H9 (cell line): ENCODE measurements around the gene MTHFD1L. TPM values are rescaled to one million over a fixed set of nuclear protein-coding genes. Genes with fewer than 3 reads are reported as not detected.
A peak's percentile ranks its signal among the peaks of the same experiment; 100 is the strongest.

Source experiments
- DNase-seq: peaks from one replicate; pipeline ENCODE4 v3.0.0-alpha.2; 2017
- H2AFZ ChIP-seq: one replicate; pipeline ENCODE4 v1.6.1; 2013; ENCODE audit warnings: mild to moderate bottlenecking, low read length, control low read depth, moderate library complexity
- H2AK5ac ChIP-seq: 2 replicates; pipeline ENCODE4 v1.6.1; 2013; ENCODE audit warnings: low read length, control low read depth, mixed read lengths; ENCODE audit not compliant: insufficient read length
- H2BK120ac ChIP-seq: one replicate; pipeline ENCODE4 v1.6.1; 2013; ENCODE audit warnings: low read depth, mild to moderate bottlenecking, low read length, control low read depth, inconsistent platforms; ENCODE audit not compliant: poor library complexity, severe bottlenecking
- H2BK12ac ChIP-seq: 2 replicates; pipeline ENCODE4 v1.6.1; 2013; ENCODE audit warnings: low read length, control low read depth, mixed read lengths, low read depth; ENCODE audit not compliant: insufficient read length
- H2BK15ac ChIP-seq: 2 replicates; pipeline ENCODE4 v1.6.1; 2013; ENCODE audit warnings: low read depth, low read length, control low read depth
- H2BK20ac ChIP-seq: one replicate; pipeline ENCODE4 v1.6.1; 2013; ENCODE audit warnings: low read depth, mild to moderate bottlenecking, low read length, control low read depth, inconsistent platforms; ENCODE audit not compliant: poor library complexity, severe bottlenecking
- H2BK5ac ChIP-seq: 2 replicates; pipeline ENCODE4 v1.6.1; 2013; ENCODE audit warnings: low read length, control low read depth, mixed read lengths; ENCODE audit not compliant: insufficient read length
- H3K14ac ChIP-seq: 2 replicates; pipeline ENCODE4 v1.6.1; 2013; ENCODE audit warnings: low read length, control low read depth; ENCODE audit not compliant: insufficient read depth
- H3K18ac ChIP-seq: 2 replicates; pipeline ENCODE4 v1.6.1; 2013; ENCODE audit warnings: low read depth, mild to moderate bottlenecking, mixed read lengths, low read length, control low read depth; ENCODE audit not compliant: insufficient read length
- H3K23ac ChIP-seq: 2 replicates; pipeline ENCODE4 v1.6.1; 2013; ENCODE audit warnings: low read length, control low read depth, mixed read lengths, low read depth; ENCODE audit not compliant: insufficient read length
- H3K23me2 ChIP-seq: 2 replicates; pipeline ENCODE4 v1.6.1; 2013; ENCODE audit warnings: low read depth, mild to moderate bottlenecking, mixed read lengths, low read length, control low read depth; ENCODE audit not compliant: insufficient read length, poor library complexity, severe bottlenecking
- H3K27ac ChIP-seq: 2 replicates; pipeline ENCODE4 v1.5.1; 2013; ENCODE audit warnings: low read length, control low read depth, mixed read lengths, low read depth; ENCODE audit not compliant: insufficient read length
- H3K27me3 ChIP-seq: 2 replicates; pipeline ENCODE4 v1.6.1; 2013; ENCODE audit warnings: low read length, control low read depth, inconsistent platforms; ENCODE audit not compliant: insufficient read depth
- H3K4ac ChIP-seq: 2 replicates; pipeline ENCODE4 v1.6.1; 2013; ENCODE audit warnings: low read depth, mild to moderate bottlenecking, control low read depth, inconsistent platforms, low read length, moderate library complexity
- H3K4me1 ChIP-seq: 2 replicates; pipeline ENCODE4 v1.6.1; 2013; ENCODE audit warnings: low read length, control low read depth, inconsistent platforms; ENCODE audit not compliant: insufficient read depth
- H3K4me2 ChIP-seq: 2 replicates; pipeline ENCODE4 v1.6.1; 2013; ENCODE audit warnings: low read length, control low read depth, mixed read lengths; ENCODE audit not compliant: insufficient read length, insufficient read depth
- H3K56ac ChIP-seq: 2 replicates; pipeline ENCODE4 v1.6.1; 2013; ENCODE audit warnings: low read depth, mild to moderate bottlenecking, mixed read lengths, low read length, control low read depth; ENCODE audit not compliant: insufficient read length
- H3K79me1 ChIP-seq: 2 replicates; pipeline ENCODE4 v1.6.1; 2013; ENCODE audit warnings: low read depth, mild to moderate bottlenecking, moderate library complexity, low read length, control low read depth, inconsistent platforms; ENCODE audit not compliant: insufficient read depth, poor library complexity, severe bottlenecking
- H3K79me2 ChIP-seq: 2 replicates; pipeline ENCODE4 v1.6.1; 2013; ENCODE audit warnings: low read length, control low read depth, inconsistent platforms; ENCODE audit not compliant: insufficient read depth
- H3K9ac ChIP-seq: 2 replicates; pipeline ENCODE4 v1.6.1; 2013; ENCODE audit warnings: low read length, control low read depth, mixed read lengths; ENCODE audit not compliant: insufficient read length; ENCODE audit errors: extremely low read depth
- H3K9me3 ChIP-seq: one replicate; pipeline ENCODE4 v1.6.1; 2013; ENCODE audit warnings: low read depth, low read length, inconsistent platforms; ENCODE audit not compliant: control insufficient read depth
- H3T11ph ChIP-seq: one replicate; pipeline ENCODE4 v1.6.1; 2013; ENCODE audit warnings: mild to moderate bottlenecking, low read length, control low read depth, inconsistent platforms
- H4K20me1 ChIP-seq: one replicate; pipeline ENCODE4 v1.6.1; 2013; ENCODE audit not compliant: control insufficient read depth, insufficient read length, insufficient read depth
- H4K5ac ChIP-seq: 2 replicates; pipeline ENCODE4 v1.6.1; 2013; ENCODE audit warnings: low read depth, mild to moderate bottlenecking, mixed read lengths, low read length, control low read depth; ENCODE audit not compliant: insufficient read length
- H4K8ac ChIP-seq: replicated peaks from 2 replicates; pipeline ENCODE4 v1.6.1; 2013; ENCODE audit warnings: low read length, control low read depth, mixed read lengths, low read depth; ENCODE audit not compliant: insufficient read length
- H4K91ac ChIP-seq: 2 replicates; pipeline ENCODE4 v1.6.1; 2013; ENCODE audit warnings: low read depth, mild to moderate bottlenecking, moderate library complexity, mixed read lengths, low read length, control low read depth; ENCODE audit not compliant: insufficient read length
- H3K27ac Mint-ChIP-seq, 3 experiments: 2 replicates in 2 of 3; 3 replicates in 1 of 3; pipeline ENCODE4 v1.8.0; 2020 to 2021; ENCODE audit warnings: mixed read lengths in 3 of 3, mild to moderate bottlenecking in 1 of 3, moderate library complexity in 1 of 3
- H3K27me3 Mint-ChIP-seq: 2 replicates; pipeline ENCODE4 v1.8.0; 2021; ENCODE audit warnings: low read depth, mild to moderate bottlenecking, moderate library complexity, mixed read lengths
- H3K36me3 Mint-ChIP-seq, 3 experiments: 2 replicates in 2 of 3; 3 replicates in 1 of 3; pipeline ENCODE4 v1.8.0; 2020 to 2021; ENCODE audit warnings: low read depth in 3 of 3, mixed read lengths in 3 of 3; ENCODE audit not compliant: insufficient read depth in 1 of 3
- H3K4me1 Mint-ChIP-seq, 2 experiments: 2 replicates each; pipeline ENCODE4 v1.8.0; 2020; ENCODE audit warnings: mixed read lengths in 2 of 2
- H3K4me3 Mint-ChIP-seq, 2 experiments: 2 replicates in 1 of 2; 3 replicates in 1 of 2; pipeline ENCODE4 v1.8.0; 2020 to 2021; ENCODE audit warnings: mild to moderate bottlenecking in 2 of 2, mixed read lengths in 2 of 2, moderate library complexity in 1 of 2
- H3K9me3 Mint-ChIP-seq, 2 experiments: 2 replicates in 1 of 2; 3 replicates in 1 of 2; pipeline ENCODE4 v1.8.0; 2020; ENCODE audit warnings: mild to moderate bottlenecking in 2 of 2, mixed read lengths in 2 of 2, moderate library complexity in 1 of 2
- WGBS: extraction: QIAGEN DNeasy Blood & Tissue Kit; methylation state at CpG from one replicate; pipeline ENCODE4 v1.1.7; 2013; ENCODE audit warnings: missing lambda C conversion rate, low lambda C conversion rate, mixed read lengths; ENCODE audit not compliant: insufficient read length; ENCODE audit errors: extremely low coverage; 5-methylcytosine and 5-hydroxymethylcytosine counted together
- total RNA-seq: library from RNA; stranded (reverse); gene quantifications from 2 replicates; pipeline ENCODE4 v1.2.1, GENCODE V29; 2021
- TF ChIP-seq, protein P1 (sequence below): fragments of 200-600 bp; sonication (generic); conservative IDR thresholded peaks from 3 replicates; pipeline ENCODE4 v1.8.0; 2021; ENCODE audit warnings: antibody characterized with exemption, mild to moderate bottlenecking

MTHFD1L gene
- total RNA-seq, 1 experiment from 2014 or later = 90.2 TPM

DNA sequence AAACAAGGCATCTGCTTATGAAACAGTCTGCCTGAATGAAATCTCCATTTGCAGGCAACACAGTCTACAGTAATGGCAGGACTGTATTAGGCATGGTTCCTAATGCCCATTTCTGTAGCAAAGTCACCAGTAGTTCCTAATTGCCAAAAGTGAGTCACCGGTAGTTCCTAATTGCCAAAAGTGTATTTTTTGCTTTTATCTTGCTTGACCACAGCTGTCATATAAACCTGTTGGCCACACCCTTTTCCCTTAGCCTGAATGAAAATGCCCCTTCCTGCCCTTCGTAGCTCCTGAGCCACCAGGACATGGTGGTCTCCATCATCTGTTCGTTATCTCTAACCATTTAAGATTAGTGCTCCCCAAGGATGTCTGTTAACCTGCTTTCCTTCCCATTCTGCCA, 34.5 kb downstream of the MTHFD1L start:
- Histone ChIP-seq H2AK5ac (no peak overlapping the region), H2BK15ac (no peak overlapping the region), H4K20me1 (no peaks in the 10 kb centered on the region), H3K27ac (no peak overlapping the region), H3K27me3 (no peaks in the 10 kb centered on the region), H3K9ac (no peak overlapping the region), H3K18ac (no peak overlapping the region), H3K79me2 (no peaks in the 10 kb centered on the region), H2BK12ac (no peak overlapping the region), H4K8ac (no peak overlapping the region), H3K56ac (no peak overlapping the region), H3K14ac (no peak overlapping the region), H3K4ac (no peak overlapping the region), H2BK120ac (no peak overlapping the region), H2AFZ (no peak overlapping the region), H3K4me1 (no peaks in the 10 kb centered on the region), H2BK20ac (no peak overlapping the region), H3K23ac (no peak overlapping the region), H3K23me2 (peaks cover under 1% of the 10 kb centered on the region), H3K4me2 (no peak overlapping the region), H4K91ac (no peak overlapping the region), H2BK5ac (no peak overlapping the region), H3K9me3 (no peaks in the 10 kb centered on the region), H3T11ph (no peak overlapping the region), H4K5ac (no peak overlapping the region), H3K79me1 (no peaks in the 10 kb centered on the region)
- Mint-ChIP-seq H3K27me3 (no peaks in the 10 kb centered on the region), H3K36me3 (peaks cover 19 to 42% (median 31%) of the 10 kb centered on the region in 3 experiments), H3K27ac (peak overlapping the region in 2 of 3 experiments; percentile 30 to 92; a peak in 3 of 7 replicates), H3K9me3 (no peaks in the 10 kb centered on the region), H3K4me3 (no peak overlapping the region), H3K4me1 (peaks cover 2 to 9% of the 10 kb centered on the region in 2 experiments)
- DNase-seq = no peak
- TF ChIP-seq, protein P1, sequence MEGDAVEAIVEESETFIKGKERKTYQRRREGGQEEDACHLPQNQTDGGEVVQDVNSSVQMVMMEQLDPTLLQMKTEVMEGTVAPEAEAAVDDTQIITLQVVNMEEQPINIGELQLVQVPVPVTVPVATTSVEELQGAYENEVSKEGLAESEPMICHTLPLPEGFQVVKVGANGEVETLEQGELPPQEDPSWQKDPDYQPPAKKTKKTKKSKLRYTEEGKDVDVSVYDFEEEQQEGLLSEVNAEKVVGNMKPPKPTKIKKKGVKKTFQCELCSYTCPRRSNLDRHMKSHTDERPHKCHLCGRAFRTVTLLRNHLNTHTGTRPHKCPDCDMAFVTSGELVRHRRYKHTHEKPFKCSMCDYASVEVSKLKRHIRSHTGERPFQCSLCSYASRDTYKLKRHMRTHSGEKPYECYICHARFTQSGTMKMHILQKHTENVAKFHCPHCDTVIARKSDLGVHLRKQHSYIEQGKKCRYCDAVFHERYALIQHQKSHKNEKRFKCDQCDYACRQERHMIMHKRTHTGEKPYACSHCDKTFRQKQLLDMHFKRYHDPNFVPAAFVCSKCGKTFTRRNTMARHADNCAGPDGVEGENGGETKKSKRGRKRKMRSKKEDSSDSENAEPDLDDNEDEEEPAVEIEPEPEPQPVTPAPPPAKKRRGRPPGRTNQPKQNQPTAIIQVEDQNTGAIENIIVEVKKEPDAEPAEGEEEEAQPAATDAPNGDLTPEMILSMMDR = no peak
- WGBS = no CpG with 5 or more reads among the region's 3 CpGs
